Neural cell (in vitro differentiated cells): Measurements from ENCODE around the gene SGIP1. TPM values are rescaled to one million over a fixed set of nuclear protein-coding genes. Genes with fewer than 3 reads are reported as not detected.

Experiments
- H2AFZ ChIP-seq: fragments of 200-600, 300-800 bp; sonication (generic), shearing (Covaris generic); 2 replicates; pipeline ENCODE4 v1.6.0; 2014; ENCODE audit warnings: low read depth, mild to moderate bottlenecking, antibody characterized with exemption, low read length, moderate library complexity
- H3F3A ChIP-seq: fragments of 200-600 bp; shearing (Covaris generic); 2 replicates; pipeline ENCODE4 v1.6.1; 2016; ENCODE audit warnings: mild to moderate bottlenecking, moderate library complexity, mixed read lengths, antibody characterized with exemption, low read length; ENCODE audit not compliant: insufficient read depth, poor library complexity, severe bottlenecking
- H3K27ac ChIP-seq: fragments of 200-600, 300-800 bp; sonication (generic), shearing (Covaris generic); 2 replicates; pipeline ENCODE4 v1.5.1; 2014; ENCODE audit warnings: mild to moderate bottlenecking, low read length, moderate library complexity
- H3K27me3 ChIP-seq: fragments of 300-800, 200-600 bp; sonication (generic), shearing (Covaris generic); 2 replicates; pipeline ENCODE4 v1.6.0; 2014; ENCODE audit warnings: mild to moderate bottlenecking, low read depth, low read length, moderate library complexity; ENCODE audit not compliant: insufficient read depth
- H3K36me3 ChIP-seq: fragments of 300-800, 200-600 bp; sonication (generic), shearing (Covaris generic); 2 replicates; pipeline ENCODE4 v1.5.1; 2014; ENCODE audit warnings: mild to moderate bottlenecking, antibody characterized with exemption, low read length, moderate library complexity; ENCODE audit not compliant: insufficient read depth
- H3K4me2 ChIP-seq: fragments of 300-800, 200-600 bp; sonication (generic), shearing (Covaris generic); 2 replicates; pipeline ENCODE4 v1.6.0; 2014; ENCODE audit warnings: mild to moderate bottlenecking, low read length
- H3K4me3 ChIP-seq: fragments of 300-800, 200-600 bp; sonication (generic), shearing (Covaris generic); 2 replicates; pipeline ENCODE4 v1.5.1; 2014; ENCODE audit warnings: mild to moderate bottlenecking, low read length, moderate library complexity
- H3K79me2 ChIP-seq: fragments of 200-600 bp; shearing (Covaris generic); replicated peaks from 2 replicates; pipeline ENCODE4 v1.6.0; 2014; ENCODE audit warnings: mild to moderate bottlenecking, low read length, moderate library complexity; ENCODE audit not compliant: insufficient read depth
- H3K9ac ChIP-seq: fragments of 300-800, 200-600 bp; sonication (generic), shearing (Covaris generic); 2 replicates; pipeline ENCODE4 v1.6.1; 2016; ENCODE audit warnings: mild to moderate bottlenecking, low read length, mixed read lengths
- H3K9me2 ChIP-seq: fragments of 200-600 bp; shearing (Covaris generic); 2 replicates; pipeline ENCODE4 v1.6.1; 2016; ENCODE audit warnings: mild to moderate bottlenecking, low read length, mixed read lengths; ENCODE audit not compliant: insufficient read depth
- H3K9me3 ChIP-seq: fragments of 200-600, 300-800 bp; sonication (generic), shearing (Covaris generic); 2 replicates; pipeline ENCODE4 v1.6.1; 2016; ENCODE audit warnings: mild to moderate bottlenecking, mixed run types, low read length, moderate library complexity, mixed read lengths
- H4K20me1 ChIP-seq: fragments of 200-600 bp; shearing (Covaris generic); 2 replicates; pipeline ENCODE4 v1.6.1; 2016; ENCODE audit warnings: mild to moderate bottlenecking, mixed run types; ENCODE audit not compliant: insufficient read depth
- CTCF ChIP-seq: fragments of 450-650 bp; IDR thresholded peaks from 2 replicates; pipeline ENCODE4 v1.5.1; 2014; ENCODE audit warnings: antibody characterized with exemption, mild to moderate bottlenecking, moderate library complexity; ENCODE audit not compliant: poor library complexity, severe bottlenecking
- EP300 ChIP-seq: fragments of 450-650 bp; conservative IDR thresholded peaks from 2 replicates; pipeline ENCODE4 v1.6.1; 2014; ENCODE audit warnings: antibody characterized with exemption, mild to moderate bottlenecking, moderate library complexity; ENCODE audit not compliant: poor library complexity, severe bottlenecking
- EZH2 ChIP-seq: fragments of 200-600, 300-800 bp; shearing (Covaris generic), sonication (generic); IDR thresholded peaks from 2 replicates; pipeline ENCODE4 v1.6.1; 2014; ENCODE audit warnings: antibody characterized with exemption, low read length, borderline replicate concordance, mild to moderate bottlenecking; ENCODE audit not compliant: insufficient read depth, poor library complexity, severe bottlenecking
- MXI1 ChIP-seq: fragments of 450-650 bp; conservative IDR thresholded peaks from 2 replicates; pipeline ENCODE4 v1.6.1; 2014; ENCODE audit warnings: antibody characterized with exemption, mild to moderate bottlenecking; ENCODE audit not compliant: poor library complexity, severe bottlenecking
- POLR2AphosphoS5 ChIP-seq: IDR thresholded peaks from 2 replicates; pipeline ENCODE4 v1.6.1; 2012
- RAD21 ChIP-seq: fragments of 450-650 bp; conservative IDR thresholded peaks from 2 replicates; pipeline ENCODE4 v1.6.1; 2014; ENCODE audit warnings: antibody characterized with exemption, mild to moderate bottlenecking, moderate library complexity
- REST ChIP-seq: IDR thresholded peaks from 2 replicates; pipeline ENCODE4 v1.6.1; 2012; ENCODE audit warnings: borderline replicate concordance
- SMC3 ChIP-seq: fragments of 450-650 bp; conservative IDR thresholded peaks from 2 replicates; pipeline ENCODE4 v1.6.1; 2014; ENCODE audit warnings: antibody characterized with exemption, mild to moderate bottlenecking, moderate library complexity; ENCODE audit not compliant: poor library complexity
- TAF1 ChIP-seq: IDR thresholded peaks from 2 replicates; pipeline ENCODE4 v1.6.1; 2012; ENCODE audit warnings: low read depth
- polyA plus RNA-seq: library from polyadenylated mRNA; depleted of rRNA; stranded (reverse); fragments of >200 nt; gene quantifications from 2 replicates; pipeline ENCODE4 v1.2.3, GENCODE V29; 2014

SGIP1 gene
- polyA plus RNA-seq, 1 donor from 2014 or later = 50.5 TPM

GRCh38 chr1:66563094-66563800 is 29.3 kb downstream of the SGIP1 start:
- Histone ChIP-seq H3K4me2 (no peak overlapping the region), H3K4me3 (no peak overlapping the region), H3K9me2 (no peaks in the 10 kb centered on the region), H3F3A (no peaks in the 10 kb centered on the region), H3K9me3 (no peaks in the 10 kb centered on the region), H3K27ac (no peak overlapping the region), H3K9ac (no peak overlapping the region), H3K79me2 (no peaks in the 10 kb centered on the region), H4K20me1 (no peaks in the 10 kb centered on the region), H3K27me3 (no peaks in the 10 kb centered on the region), H2AFZ (no peak overlapping the region), H3K36me3 (no peaks in the 10 kb centered on the region)
- TF ChIP-seq SMC3 (no peak), MXI1 (no peak), REST (no peak), RAD21 (no peak), EP300 (no peak), CTCF (no peak), TAF1 (no peak), EZH2 (no peak), POLR2AphosphoS5 (no peak)

GRCh38 chr1:66563941-66564630 is 30.1 kb downstream of the SGIP1 start:
- no peak overlapping the region for H3K9ac ChIP-seq

More at GRCh38 chr1:66563941-66564630, 30.1 kb downstream of the SGIP1 start:
- H3F3A ChIP-seq = no peaks in the 10 kb centered on the region
- TF ChIP-seq TAF1 = no peak
- no peak for TF ChIP-seq CTCF
- TF ChIP-seq SMC3 = no peak
- TF ChIP-seq EZH2 = no peak
- no peak for TF ChIP-seq MXI1
- no peak for TF ChIP-seq RAD21
- no peaks in the 10 kb centered on the region for H3K9me2 ChIP-seq
- H3K79me2 ChIP-seq = no peaks in the 10 kb centered on the region
- no peaks in the 10 kb centered on the region for H3K36me3 ChIP-seq
- no peak overlapping the region for H3K27ac ChIP-seq
- H3K27me3 ChIP-seq = no peaks in the 10 kb centered on the region
- no peak overlapping the region for H3K4me2 ChIP-seq
- no peaks in the 10 kb centered on the region for H3K9me3 ChIP-seq
- H4K20me1 ChIP-seq = no peaks in the 10 kb centered on the region
- no peak overlapping the region for H3K4me3 ChIP-seq
- no peak overlapping the region for H2AFZ ChIP-seq
